ENCODE data around the gene CRLF1.
A peak's percentile ranks its signal among the peaks of the same experiment; 100 is the strongest.

Gene CRLF1

GRCh38 chr19:18612772-18613588, 6.4 kb upstream of the CRLF1 start, which contains the start of gene TMEM59L:
TMEM59L (plus strand) TSS chr19:18612870; CDS start chr19:18612959, 89 bp downstream.
- TF ChIP-seq CTCF (IDR thresholded peaks at IDR 0.05; ENCODE audit: low read depth, low read length, missing control alignments), result no peak
- DNase-seq (ENCODE audit: extremely low read depth, low read depth), result no peak
- peak within 1 kb of the TSS; percentile 11 for H3K4me3 ChIP-seq (replicated peaks; ENCODE audit: low read depth, low read length)

- H3K4me3 ChIP-seq (replicated peaks; ENCODE audit: low read depth, low read length), result peak overlapping the region; percentile 11
These were observed 5.6 kb upstream of the CRLF1 start for GRCh38 chr19:18612051-18612771.

GRCh38 chr19:18611327-18612050, 4.9 kb upstream of the CRLF1 start:
- no peak for TF ChIP-seq CTCF (IDR thresholded peaks at IDR 0.05; ENCODE audit: low read depth, low read length, missing control alignments)
- H3K4me3 ChIP-seq (replicated peaks; ENCODE audit: low read depth, low read length), result no peak overlapping the region
- DNase-seq (ENCODE audit: extremely low read depth, low read depth), result no peak

More at GRCh38 chr19:18612051-18612771, 5.6 kb upstream of the CRLF1 start:
- no peak for DNase-seq (ENCODE audit: extremely low read depth, low read depth)
- TF ChIP-seq CTCF (IDR thresholded peaks at IDR 0.05; ENCODE audit: low read depth, low read length, missing control alignments), result no peak

GRCh38 chr19:18610556-18611326, 4.1 kb upstream of the CRLF1 start:
- no peak overlapping the region for H3K4me3 ChIP-seq (replicated peaks; ENCODE audit: low read depth, low read length)
- no peak for TF ChIP-seq CTCF (IDR thresholded peaks at IDR 0.05; ENCODE audit: low read depth, low read length, missing control alignments)
- no peak for DNase-seq (ENCODE audit: extremely low read depth, low read depth)

GRCh38 chr19:18610245-18610555, 3.6 kb upstream of the CRLF1 start:
- no peak for TF ChIP-seq CTCF (IDR thresholded peaks at IDR 0.05; ENCODE audit: low read depth, low read length, missing control alignments)
- H3K4me3 ChIP-seq (replicated peaks; ENCODE audit: low read depth, low read length), result no peak overlapping the region
- no peak for DNase-seq (ENCODE audit: extremely low read depth, low read depth)

GRCh38 chr19:18609717-18610051, 3.1 kb upstream of the CRLF1 start:
- H3K4me3 ChIP-seq (replicated peaks; ENCODE audit: low read depth, low read length), result no peak overlapping the region
- TF ChIP-seq CTCF (IDR thresholded peaks at IDR 0.05; ENCODE audit: low read depth, low read length, missing control alignments), result no peak
- DNase-seq (ENCODE audit: extremely low read depth, low read depth), result no peak
